HG03432 (cell line): ENCODE data around the gene MOGAT1.
"Not testable (repeated sequence)": the region's sequence is repeated elsewhere in the genome, so short reads cannot be mapped to it uniquely, and the experiment has no call there.

Experiments
- ATAC-seq: cut with Tn5 transposase; IDR thresholded peaks from one replicate; pipeline ENCODE4 v1.9.1; 2021; ENCODE audit warnings: mild to moderate bottlenecking, moderate library complexity; ENCODE audit not compliant: unreplicated experiment

The MOGAT1 gene

GRCh38 chr2:222670191-222671038 is 1.0 kb upstream of the MOGAT1 start:
- no peak for ATAC-seq

GRCh38 chr2:222672068-222672401 is 577 bp downstream of the MOGAT1 start:
- no peak for ATAC-seq

GRCh38 chr2:222673273-222673672 is 1.8 kb downstream of the MOGAT1 start:
- no peak for ATAC-seq

GRCh38 chr2:222673883-222674282 is 2.4 kb downstream of the MOGAT1 start:
- ATAC-seq, result no peak

- no peak for ATAC-seq
Observed at GRCh38 chr2:222677981-222678380, 6.5 kb downstream of the MOGAT1 start.

GRCh38 chr2:222683805-222684204 is 12.3 kb downstream of the MOGAT1 start:
- no peak for ATAC-seq

- ATAC-seq, result no peak
Observed at GRCh38 chr2:222686086-222686750, 14.8 kb downstream of the MOGAT1 start.

GRCh38 chr2:222688917-222689316 is 17.5 kb downstream of the MOGAT1 start:
- ATAC-seq, result no peak

- no peak for ATAC-seq
Observed at GRCh38 chr2:222689322-222689721, 17.9 kb downstream of the MOGAT1 start.

- peak; percentile 96 for ATAC-seq
Observed at GRCh38 chr2:222690564-222691200, 19.2 kb downstream of the MOGAT1 start.

GRCh38 chr2:222693413-222693812 is 22.0 kb downstream of the MOGAT1 start:
- not testable (repeated sequence) for ATAC-seq

- peak; percentile 53 for ATAC-seq
Observed at GRCh38 chr2:222693837-222694236, 22.4 kb downstream of the MOGAT1 start.

- no peak for ATAC-seq
Observed at GRCh38 chr2:222698276-222698675, 26.8 kb downstream of the MOGAT1 start.

GRCh38 chr2:222701233-222701632 is 29.8 kb downstream of the MOGAT1 start:
- no peak for ATAC-seq

- no peak for ATAC-seq
Observed at GRCh38 chr2:222701721-222702131, 30.3 kb downstream of the MOGAT1 start.

GRCh38 chr2:222703091-222703490 is 31.6 kb downstream of the MOGAT1 start:
- no peak for ATAC-seq

- ATAC-seq, result no peak
Observed at GRCh38 chr2:222703886-222704285, 32.4 kb downstream of the MOGAT1 start.

- no peak for ATAC-seq
Observed at GRCh38 chr2:222706616-222707015, 35.2 kb downstream of the MOGAT1 start.

- peak; percentile 4 for ATAC-seq
Observed at GRCh38 chr2:222707102-222707688, 35.7 kb downstream of the MOGAT1 start.

GRCh38 chr2:222707689-222708273 is 36.3 kb downstream of the MOGAT1 start:
- ATAC-seq, result peak; percentile 47

- peak; percentile 42 for ATAC-seq
Observed at GRCh38 chr2:222708274-222708710, 36.8 kb downstream of the MOGAT1 start.
